ENCODE data around the gene CAPN8. TPM values are rescaled to one million over a fixed set of nuclear protein-coding genes. Genes with fewer than 3 reads are reported as not detected.

CAPN8 gene
- total and polyA plus RNA-seq, 2 donors from 2014 or later = 0.84 to 56.1 TPM

- no peak overlapping the region for H3K27ac ChIP-seq (ENCODE audit: low read depth in 2 of 2, low read length in 2 of 2)
- no peaks in the 10 kb centered on the region for H3K36me3 ChIP-seq (ENCODE audit: control insufficient read depth in 2 of 3, insufficient read depth in 3 of 3, low read length in 3 of 3)
- TF ChIP-seq CTCF (IDR thresholded peaks at IDR 0.05; ENCODE audit: borderline replicate concordance, extremely low read depth, insufficient read depth) = no peak
- no peak for FAIRE-seq
- no peaks in the 10 kb centered on the region for H3K27me3 ChIP-seq (ENCODE audit: control insufficient read depth, insufficient read depth, low read length)
- no peak overlapping the region for H3K9ac ChIP-seq (ENCODE audit: low read length in 3 of 3)
- intact Hi-C loops (cut with DNase I) = no loop called here
- no peaks in the 10 kb centered on the region for H3K9me3 ChIP-seq (ENCODE audit: control insufficient read depth in 2 of 3, insufficient read depth in 1 of 3, low read length in 3 of 3)
- H3K4me1 ChIP-seq (ENCODE audit: control insufficient read depth in 2 of 3, insufficient read depth in 2 of 3, low read depth in 1 of 3, low read length in 3 of 3) = no peaks in the 10 kb centered on the region
- no peak overlapping the region for H3K4me3 ChIP-seq (ENCODE audit: low read length in 3 of 3)
- DNase-seq = no peak
These were observed 168.6 kb downstream of the CAPN8 start for GRCh38 chr1:223496883-223497282.

GRCh38 chr1:223494926-223495645 is 170.4 kb downstream of the CAPN8 start:
- no peaks in the 10 kb centered on the region for H3K36me3 ChIP-seq (ENCODE audit: control insufficient read depth in 2 of 3, insufficient read depth in 3 of 3, low read length in 3 of 3)
- no peak overlapping the region for H3K27ac ChIP-seq (ENCODE audit: low read depth in 2 of 2, low read length in 2 of 2)
- FAIRE-seq (no peak), DNase-seq (no peak)
- no peak overlapping the region for H3K9ac ChIP-seq (ENCODE audit: low read length in 3 of 3)
- H3K4me1 ChIP-seq (ENCODE audit: control insufficient read depth in 2 of 3, insufficient read depth in 2 of 3, low read depth in 1 of 3, low read length in 3 of 3) = no peaks in the 10 kb centered on the region
- intact Hi-C loops (cut with DNase I) = no loop called here
- no peak overlapping the region for H3K4me3 ChIP-seq (ENCODE audit: low read length in 3 of 3)
- no peaks in the 10 kb centered on the region for H3K27me3 ChIP-seq (ENCODE audit: control insufficient read depth, insufficient read depth, low read length)
- TF ChIP-seq CTCF (IDR thresholded peaks at IDR 0.05; ENCODE audit: borderline replicate concordance, extremely low read depth, insufficient read depth) = no peak
- no peaks in the 10 kb centered on the region for H3K9me3 ChIP-seq (ENCODE audit: control insufficient read depth in 2 of 3, insufficient read depth in 1 of 3, low read length in 3 of 3)

- H3K4me1 ChIP-seq (ENCODE audit: control insufficient read depth in 2 of 3, insufficient read depth in 2 of 3, low read depth in 1 of 3, low read length in 3 of 3) = no peaks in the 10 kb centered on the region
- no peak overlapping the region for H3K4me3 ChIP-seq (ENCODE audit: low read length in 3 of 3)
- no peaks in the 10 kb centered on the region for H3K9me3 ChIP-seq (ENCODE audit: control insufficient read depth in 2 of 3, insufficient read depth in 1 of 3, low read length in 3 of 3)
- H3K27me3 ChIP-seq (ENCODE audit: control insufficient read depth, insufficient read depth, low read length) = no peaks in the 10 kb centered on the region
- FAIRE-seq (no peak), DNase-seq (peak in 1 of 5 donors; percentile 82)
- no peak overlapping the region for H3K9ac ChIP-seq (ENCODE audit: low read length in 3 of 3)
- intact Hi-C loops (cut with DNase I) = no loop called here
- no peaks in the 10 kb centered on the region for H3K36me3 ChIP-seq (ENCODE audit: control insufficient read depth in 2 of 3, insufficient read depth in 3 of 3, low read length in 3 of 3)
- TF ChIP-seq CTCF (IDR thresholded peaks at IDR 0.05; ENCODE audit: borderline replicate concordance, extremely low read depth, insufficient read depth) = no peak
- no peak overlapping the region for H3K27ac ChIP-seq (ENCODE audit: low read depth in 2 of 2, low read length in 2 of 2)
These were observed 173.5 kb downstream of the CAPN8 start for GRCh38 chr1:223492044-223492443.

Other genes starting within 250 kb of the CAPN8 start
- gene CAPN2, start 46.8 kb upstream of the CAPN8 start, total RNA-seq = 276 TPM
- 175 TPM for gene CAPN2, start 46.8 kb upstream of the CAPN8 start, polyA plus RNA-seq (ENCODE audit: insufficient read depth, low read depth, low replicate concordance)
- 45.9 TPM for gene TP53BP2, start 180.2 kb upstream of the CAPN8 start, total RNA-seq
- 10.3 TPM for gene TP53BP2, start 180.2 kb upstream of the CAPN8 start, polyA plus RNA-seq (ENCODE audit: insufficient read depth, low read depth, low replicate concordance)